Measurements from ENCODE around the gene TBC1D5.

The TBC1D5 gene

DNA sequence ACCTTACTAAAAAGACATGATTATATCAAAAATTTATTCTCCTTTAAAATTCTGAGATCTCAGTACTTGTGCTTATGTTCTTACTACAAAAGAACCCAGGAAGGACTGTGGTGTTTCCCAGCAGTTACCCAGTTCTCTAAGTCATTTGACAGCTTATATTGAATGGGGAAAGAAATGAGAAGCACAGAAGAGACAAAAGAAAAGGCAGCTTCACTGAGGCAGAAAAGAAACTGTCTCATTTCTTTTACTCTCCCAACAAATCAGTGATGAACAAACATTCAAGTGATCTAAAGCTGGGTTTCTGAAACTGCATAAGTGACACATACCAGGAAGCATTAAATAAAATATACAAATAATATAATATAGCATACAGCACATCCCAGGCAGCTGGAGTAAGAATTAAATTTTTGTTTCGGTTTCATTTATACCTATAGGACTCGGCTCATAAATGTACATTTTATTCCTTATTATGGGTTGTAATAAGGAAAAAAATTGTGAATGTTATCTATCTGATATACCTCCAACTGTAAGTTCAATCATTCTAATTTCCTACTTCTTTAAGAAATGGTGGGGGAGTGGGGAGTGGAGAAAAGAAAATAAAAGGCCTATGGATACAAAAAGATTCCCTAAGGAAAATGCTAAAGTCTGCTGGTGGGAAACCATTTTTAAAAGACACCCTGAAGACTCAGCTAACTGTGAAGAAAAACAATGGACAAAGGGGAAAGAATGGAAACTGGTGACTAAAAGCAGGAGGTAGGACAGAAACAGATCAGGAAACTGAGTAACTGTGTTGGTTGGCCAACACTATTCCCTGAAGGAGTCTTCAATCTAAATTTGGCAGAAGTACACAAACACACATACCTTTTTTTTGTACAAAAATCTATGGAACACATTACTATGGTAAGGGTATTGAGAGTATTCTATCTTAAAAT is 156.8 kb downstream of the TBC1D5 start:
- TF ChIP-seq, protein P1, sequence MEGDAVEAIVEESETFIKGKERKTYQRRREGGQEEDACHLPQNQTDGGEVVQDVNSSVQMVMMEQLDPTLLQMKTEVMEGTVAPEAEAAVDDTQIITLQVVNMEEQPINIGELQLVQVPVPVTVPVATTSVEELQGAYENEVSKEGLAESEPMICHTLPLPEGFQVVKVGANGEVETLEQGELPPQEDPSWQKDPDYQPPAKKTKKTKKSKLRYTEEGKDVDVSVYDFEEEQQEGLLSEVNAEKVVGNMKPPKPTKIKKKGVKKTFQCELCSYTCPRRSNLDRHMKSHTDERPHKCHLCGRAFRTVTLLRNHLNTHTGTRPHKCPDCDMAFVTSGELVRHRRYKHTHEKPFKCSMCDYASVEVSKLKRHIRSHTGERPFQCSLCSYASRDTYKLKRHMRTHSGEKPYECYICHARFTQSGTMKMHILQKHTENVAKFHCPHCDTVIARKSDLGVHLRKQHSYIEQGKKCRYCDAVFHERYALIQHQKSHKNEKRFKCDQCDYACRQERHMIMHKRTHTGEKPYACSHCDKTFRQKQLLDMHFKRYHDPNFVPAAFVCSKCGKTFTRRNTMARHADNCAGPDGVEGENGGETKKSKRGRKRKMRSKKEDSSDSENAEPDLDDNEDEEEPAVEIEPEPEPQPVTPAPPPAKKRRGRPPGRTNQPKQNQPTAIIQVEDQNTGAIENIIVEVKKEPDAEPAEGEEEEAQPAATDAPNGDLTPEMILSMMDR (IDR thresholded peaks at IDR 0.05; ENCODE audit: control insufficient read depth, insufficient read depth, low read depth, low read length, missing control alignments) = no peak

DNA sequence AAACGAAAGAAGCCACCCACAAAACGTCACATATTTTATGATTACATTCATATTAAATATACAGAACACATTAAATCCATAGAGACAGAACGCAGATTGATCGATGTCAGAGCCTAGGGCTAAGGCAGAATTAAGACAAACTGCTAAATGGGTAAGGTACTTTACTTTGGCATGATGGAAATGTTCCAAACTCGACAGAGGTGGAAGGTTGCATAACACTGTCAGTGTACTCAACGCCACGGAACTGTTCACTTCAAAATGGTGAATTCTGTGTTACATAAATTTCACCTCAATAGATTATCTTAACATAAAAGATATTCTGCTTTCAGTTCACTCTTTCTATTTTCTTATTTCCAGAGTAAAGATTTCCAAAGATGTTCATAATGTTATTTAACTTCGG is 158.4 kb downstream of the TBC1D5 start:
- DNase-seq (ENCODE audit: low read depth) = no peak
- no peak overlapping the region for H3K4me3 ChIP-seq (ENCODE audit: control insufficient read depth, low read depth, low read length)
- TF ChIP-seq, protein P1 (IDR thresholded peaks at IDR 0.05; ENCODE audit: control insufficient read depth, insufficient read depth, low read depth, low read length, missing control alignments) = no peak

More for the DNA sequence above, 156.8 kb downstream of the TBC1D5 start:
- no peak overlapping the region for H3K4me3 ChIP-seq (ENCODE audit: control insufficient read depth, low read depth, low read length)
- no peak for DNase-seq (ENCODE audit: low read depth)

DNA sequence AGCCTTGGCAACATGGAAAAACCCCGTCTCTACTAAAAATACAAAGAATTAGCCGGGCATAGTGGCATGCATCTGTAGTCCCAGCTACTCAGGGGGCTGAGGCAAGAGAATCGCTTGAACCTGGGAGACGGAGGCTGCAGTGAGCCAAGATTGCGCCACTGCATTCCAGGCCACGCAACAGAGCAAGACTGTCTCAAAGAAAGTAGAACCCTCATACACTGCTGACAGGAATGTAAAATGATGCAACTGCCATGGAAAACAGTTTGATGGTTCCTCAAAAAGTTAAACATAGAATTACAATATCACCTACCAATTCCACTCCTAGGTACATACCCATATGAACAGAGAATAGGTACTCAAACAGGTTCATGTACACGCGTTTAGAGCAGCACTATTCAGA is 158.9 kb downstream of the TBC1D5 start:
- no peak for DNase-seq (ENCODE audit: low read depth)
- TF ChIP-seq, protein P1 (IDR thresholded peaks at IDR 0.05; ENCODE audit: control insufficient read depth, insufficient read depth, low read depth, low read length, missing control alignments) = no peak
- H3K4me3 ChIP-seq (ENCODE audit: control insufficient read depth, low read depth, low read length) = no peak overlapping the region

DNA sequence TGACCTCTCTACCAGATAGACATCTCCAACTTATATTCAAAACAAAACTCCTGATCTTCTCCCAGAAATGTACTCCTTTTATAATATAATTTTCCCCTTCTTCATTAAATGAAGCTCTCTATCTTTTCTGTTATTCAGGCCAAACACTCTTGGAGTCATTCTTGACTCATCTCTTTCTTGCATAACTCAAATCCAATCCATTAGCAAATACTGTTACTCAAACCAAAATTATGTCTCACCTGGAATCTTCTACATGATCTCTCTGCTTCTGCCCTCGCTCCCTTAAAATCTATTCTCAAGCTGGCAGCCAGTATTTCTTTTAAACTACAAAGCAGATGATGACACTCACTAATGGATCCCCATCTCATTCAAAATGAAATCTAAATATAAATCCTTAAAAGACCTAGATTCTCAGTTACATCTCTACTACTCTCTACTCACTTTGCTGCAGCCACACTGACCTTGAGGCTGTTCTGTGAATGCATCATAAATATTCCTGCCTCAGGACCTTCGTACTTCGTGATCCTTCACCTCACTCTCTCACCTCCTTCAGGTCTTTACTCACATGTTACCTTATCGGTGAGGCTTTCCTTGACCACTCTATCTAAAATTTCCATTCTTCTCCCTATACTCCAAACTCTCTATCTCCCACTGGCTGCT is 160.9 kb downstream of the TBC1D5 start:
- TF ChIP-seq, protein P1 (IDR thresholded peaks at IDR 0.05; ENCODE audit: control insufficient read depth, insufficient read depth, low read depth, low read length, missing control alignments) = no peak
- H3K4me3 ChIP-seq (ENCODE audit: control insufficient read depth, low read depth, low read length) = no peak overlapping the region
- DNase-seq (ENCODE audit: low read depth) = no peak

DNA sequence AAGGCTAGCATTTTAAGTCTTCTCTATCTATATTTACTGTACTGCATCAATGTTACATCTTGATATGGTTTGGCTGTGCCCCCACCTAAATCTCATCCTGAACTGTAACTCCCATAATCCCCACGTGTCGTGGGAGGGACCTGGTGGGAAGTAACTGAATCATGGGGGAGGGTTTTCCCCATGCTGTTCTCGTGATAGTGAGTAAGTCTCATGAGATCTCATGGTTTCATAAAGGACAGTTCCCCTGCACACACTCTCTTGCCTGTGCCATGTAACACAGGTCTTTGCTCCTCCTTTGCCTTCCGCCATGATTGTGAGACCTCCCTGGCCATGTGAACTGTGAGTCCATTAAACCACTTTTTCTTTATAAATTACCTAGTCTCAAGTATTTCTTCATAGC is 161.5 kb downstream of the TBC1D5 start:
- DNase-seq (ENCODE audit: low read depth) = no peak
- H3K4me3 ChIP-seq (ENCODE audit: control insufficient read depth, low read depth, low read length) = no peak overlapping the region
- TF ChIP-seq, protein P1 (IDR thresholded peaks at IDR 0.05; ENCODE audit: control insufficient read depth, insufficient read depth, low read depth, low read length, missing control alignments) = no peak

DNA sequence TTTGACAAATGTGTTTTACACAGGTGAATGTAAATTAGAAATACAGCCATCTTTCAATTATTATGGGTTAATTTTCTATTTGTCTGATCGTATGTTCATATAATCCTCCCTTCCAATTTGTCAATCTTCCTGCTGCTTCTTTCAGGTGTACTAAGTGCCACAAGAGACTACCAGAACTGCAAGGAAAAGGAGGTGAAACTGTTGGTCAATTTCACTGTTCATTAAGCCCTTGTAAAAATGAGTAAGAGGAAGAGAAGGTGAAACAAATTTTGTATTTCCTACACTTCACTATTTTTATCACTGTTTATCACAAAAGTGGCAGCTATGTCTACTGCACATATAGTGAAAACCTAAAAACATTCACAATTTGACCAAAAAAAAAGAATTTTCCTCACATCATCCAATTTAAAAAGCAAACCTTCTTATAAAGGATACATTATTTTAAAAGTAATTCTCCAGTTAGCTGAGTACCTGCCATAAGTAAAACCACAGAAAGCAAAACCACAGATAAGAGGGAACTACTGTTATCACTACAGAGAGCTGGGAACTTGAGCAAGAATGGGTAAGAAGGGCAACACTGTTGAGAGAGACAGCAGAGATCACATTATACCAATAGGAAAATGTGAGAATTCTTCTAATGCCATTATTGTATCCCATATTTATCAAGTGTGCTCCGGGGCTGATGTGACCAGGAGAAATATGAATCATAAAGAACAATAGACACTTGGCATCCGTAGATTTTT is 163.0 kb downstream of the TBC1D5 start:
- no peak overlapping the region for H3K4me3 ChIP-seq (ENCODE audit: control insufficient read depth, low read depth, low read length)
- no peak for DNase-seq (ENCODE audit: low read depth)
- TF ChIP-seq, protein P1 (IDR thresholded peaks at IDR 0.05; ENCODE audit: control insufficient read depth, insufficient read depth, low read depth, low read length, missing control alignments) = no peak

Data from AG09309 (cell line).